Prostate gland (tissue), 2 donors: ENCODE results near the gene ADK.

Source experiments
- CTCF ChIP-seq, 4 experiments: fragments of 200-600 bp in 2 of 4; fragments of 450-650 bp in 2 of 4; sonication (generic) in 2 of 4; IDR thresholded peaks; 1 replicate in 3 of 4; 2 replicates in 1 of 4; pipeline ENCODE4 v1.5.1; 2016 to 2019; ENCODE audit warnings: antibody characterized with exemption in 4 of 4, mild to moderate bottlenecking in 2 of 4, moderate library complexity in 2 of 4
- POLR2A ChIP-seq: fragments of 450-650 bp; IDR thresholded peaks from one replicate; pipeline ENCODE4 v1.6.1; 2016; ENCODE audit warnings: antibody characterized with exemption, mild to moderate bottlenecking
- POLR2AphosphoS5 ChIP-seq: sonication (generic); formaldehyde crosslinking; IDR thresholded peaks from one replicate; pipeline ENCODE4 v1.6.1; 2017; ENCODE audit warnings: antibody characterized with exemption

GRCh38 chr10:74753442-74754211 lies 602.6 kb downstream of the ADK start:
- TF ChIP-seq CTCF (IDR thresholded peaks at IDR 0.05) (no peak), POLR2A (no peak), POLR2AphosphoS5 (peak; percentile 91)
